Prostate gland (tissue), 2 donors: ENCODE data around the gene MAPK8IP3. TPM values are rescaled to one million over a fixed set of nuclear protein-coding genes. Genes with fewer than 3 reads are reported as not detected.

Source experiments
- DNase-seq: peaks from one replicate; pipeline ENCODE4 v3.0.0-alpha.2; 2019; ENCODE audit warnings: low spot score
- H3K27ac ChIP-seq, 2 donors: fragments of 200-600 bp; sonication (generic); 2 replicates each; pipeline ENCODE4 v1.5.1; 2017 to 2019
- H3K27me3 ChIP-seq: fragments of 200-600 bp; sonication (generic); replicated peaks from 2 replicates; pipeline ENCODE4 v1.5.1; 2019; ENCODE audit not compliant: insufficient read depth
- H3K36me3 ChIP-seq, 2 donors: fragments of 200-600 bp; sonication (generic); 1 replicate in 1 of 2; 2 replicates in 1 of 2; pipeline versions ENCODE4 v1.5.1 to v1.8.1; 2017 to 2019
- H3K4me1 ChIP-seq: fragments of 200-600 bp; sonication (generic); replicated peaks from 2 replicates; pipeline ENCODE4 v1.5.1; 2019
- H3K4me3 ChIP-seq, 2 donors: fragments of 200-600 bp; sonication (generic); 2 replicates each; pipeline ENCODE4 v1.5.1; 2017 to 2019
- H3K9me3 ChIP-seq: fragments of 200-600 bp; sonication (generic); 2 replicates; pipeline ENCODE4 v1.5.1; 2017
- CTCF ChIP-seq, 4 experiments: fragments of 200-600 bp in 2 of 4; fragments of 450-650 bp in 2 of 4; sonication (generic) in 2 of 4; IDR thresholded peaks; 1 replicate in 3 of 4; 2 replicates in 1 of 4; pipeline ENCODE4 v1.5.1; 2016 to 2019; ENCODE audit warnings: antibody characterized with exemption in 4 of 4, mild to moderate bottlenecking in 2 of 4, moderate library complexity in 2 of 4
- POLR2A ChIP-seq: fragments of 450-650 bp; IDR thresholded peaks from one replicate; pipeline ENCODE4 v1.6.1; 2016; ENCODE audit warnings: antibody characterized with exemption, mild to moderate bottlenecking
- POLR2AphosphoS5 ChIP-seq: sonication (generic); formaldehyde crosslinking; IDR thresholded peaks from one replicate; pipeline ENCODE4 v1.6.1; 2017; ENCODE audit warnings: antibody characterized with exemption
- WGBS: methylation state at CpG from one replicate; pipeline ENCODE4 v1.1.5; 2018; 5-methylcytosine and 5-hydroxymethylcytosine counted together
- intact Hi-C: fragments of 100-400 bp; cut with DNase I; formaldehyde crosslinking; loops from one replicate; pipeline ENCODE4 v1.14.2; 2022
- total RNA-seq, 2 donors: library from RNA; depleted of rRNA; stranded (reverse); fragments of >200 nt; gene quantifications; one replicate each; pipeline ENCODE4 v1.1.0, GENCODE V29; 2016

MAPK8IP3 gene
- total RNA-seq, 2 donors from 2014 or later = 56.0 to 157 TPM

- DNase-seq = no peak
- Histone ChIP-seq H3K4me1 (peaks cover 8% of the 10 kb centered on the region), H3K4me3 (no peak overlapping the region), H3K27me3 (no peaks in the 10 kb centered on the region), H3K36me3 (peaks cover 0 to 21% of the 10 kb centered on the region in 2 donors), H3K9me3 (no peaks in the 10 kb centered on the region), H3K27ac (no peak overlapping the region)
- no peak for TF ChIP-seq CTCF (IDR thresholded peaks at IDR 0.05)
- TF ChIP-seq POLR2A = no peak
- TF ChIP-seq POLR2AphosphoS5 = no peak
- 90% methylated on average over 12 of the region's 12 CpGs for WGBS
- intact Hi-C loops = no loop called here
Measured at GRCh38 chr16:1724491-1724890, 18.5 kb downstream of the MAPK8IP3 start.

- Histone ChIP-seq H3K27me3 (no peaks in the 10 kb centered on the region), H3K36me3 (peaks cover 0 to 22% of the 10 kb centered on the region in 2 donors), H3K4me1 (peaks cover 7% of the 10 kb centered on the region), H3K27ac (no peak overlapping the region), H3K4me3 (no peak overlapping the region), H3K9me3 (no peaks in the 10 kb centered on the region)
- TF ChIP-seq POLR2AphosphoS5 (no peak), CTCF (IDR thresholded peaks at IDR 0.05) (no peak), POLR2A (no peak)
- DNase-seq = no peak
- 93% methylated on average over 30 of the region's 32 CpGs for WGBS
- intact Hi-C loops = no loop called here
Measured at GRCh38 chr16:1726661-1727502, 20.9 kb downstream of the MAPK8IP3 start.

- intact Hi-C loops = no loop called here
- DNase-seq = no peak
- Histone ChIP-seq H3K4me1 (no peaks in the 10 kb centered on the region), H3K36me3 (peaks cover 0 to 22% of the 10 kb centered on the region in 2 donors), H3K27ac (no peak overlapping the region), H3K4me3 (no peak overlapping the region), H3K9me3 (no peaks in the 10 kb centered on the region), H3K27me3 (no peaks in the 10 kb centered on the region)
- 91% methylated on average over 37 of the region's 37 CpGs for WGBS
- TF ChIP-seq POLR2AphosphoS5 (no peak), POLR2A (no peak), CTCF (IDR thresholded peaks at IDR 0.05) (no peak)
Measured at GRCh38 chr16:1727651-1728624, 21.9 kb downstream of the MAPK8IP3 start.

GRCh38 chr16:1729026-1729425 is 23.0 kb downstream of the MAPK8IP3 start:
- H3K36me3 ChIP-seq = peaks cover 0 to 30% of the 10 kb centered on the region in 2 donors
- H3K4me1 ChIP-seq = no peaks in the 10 kb centered on the region
- intact Hi-C loops = no loop called here
- no peaks in the 10 kb centered on the region for H3K9me3 ChIP-seq
- 95% methylated on average over 18 of the region's 18 CpGs for WGBS
- no peaks in the 10 kb centered on the region for H3K27me3 ChIP-seq
- H3K27ac ChIP-seq = no peak overlapping the region
- no peak for DNase-seq
- H3K4me3 ChIP-seq = no peak overlapping the region
- TF ChIP-seq CTCF (IDR thresholded peaks at IDR 0.05) = no peak
- no peak for TF ChIP-seq POLR2AphosphoS5
- no peak for TF ChIP-seq POLR2A
